ENCODE results near the gene PSMG3.

PSMG3 gene

DNA sequence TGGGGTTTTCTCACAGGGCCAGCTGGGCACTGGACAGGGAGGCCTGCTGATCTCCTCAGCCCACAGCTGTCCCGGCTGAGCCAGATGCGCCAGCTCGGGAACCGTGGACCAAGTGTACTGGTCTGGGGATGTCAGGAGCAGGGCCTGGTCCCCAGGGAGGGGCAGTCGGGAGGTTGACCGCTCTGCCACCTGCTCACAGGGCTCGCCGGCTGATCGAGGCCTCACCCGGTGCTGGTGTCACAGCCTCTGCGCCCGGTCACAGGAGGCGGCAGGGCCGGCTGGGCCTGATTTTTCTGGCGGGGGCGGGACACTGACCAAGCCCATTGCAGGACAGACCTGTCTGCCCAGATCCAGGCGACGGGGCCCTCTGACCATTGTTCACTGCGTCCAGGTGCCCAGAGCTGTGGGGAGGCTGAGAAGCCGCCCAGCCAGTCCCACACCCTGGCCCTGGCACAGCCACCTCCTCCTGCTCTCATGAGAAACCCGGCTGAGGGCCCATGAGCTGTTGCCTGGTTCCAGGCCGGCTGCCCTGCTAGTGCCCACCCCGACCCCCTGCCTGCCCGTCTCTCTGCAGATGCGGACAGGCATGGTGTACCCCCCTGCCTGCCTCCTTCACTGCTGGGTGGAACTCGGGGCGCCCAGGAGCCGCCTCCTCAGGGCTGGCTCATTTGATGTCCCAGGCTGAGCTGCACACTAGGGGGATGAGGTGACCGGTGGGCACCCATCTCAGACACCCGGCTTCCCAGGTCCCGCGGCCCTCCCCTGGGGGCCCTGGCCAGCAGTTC, 10.8 kb downstream of the PSMG3 start:
- Mint-ChIP-seq H3K27ac (no peak overlapping the region), H3K36me3 (no peaks in the 10 kb centered on the region), H3K4me1 (no peaks in the 10 kb centered on the region), H3K9me3 (no peaks in the 10 kb centered on the region), H3K4me3 (no peak overlapping the region)
- DNase-seq (ENCODE audit: low spot score in 2 of 2) = no peak
- no peak for ATAC-seq

DNA sequence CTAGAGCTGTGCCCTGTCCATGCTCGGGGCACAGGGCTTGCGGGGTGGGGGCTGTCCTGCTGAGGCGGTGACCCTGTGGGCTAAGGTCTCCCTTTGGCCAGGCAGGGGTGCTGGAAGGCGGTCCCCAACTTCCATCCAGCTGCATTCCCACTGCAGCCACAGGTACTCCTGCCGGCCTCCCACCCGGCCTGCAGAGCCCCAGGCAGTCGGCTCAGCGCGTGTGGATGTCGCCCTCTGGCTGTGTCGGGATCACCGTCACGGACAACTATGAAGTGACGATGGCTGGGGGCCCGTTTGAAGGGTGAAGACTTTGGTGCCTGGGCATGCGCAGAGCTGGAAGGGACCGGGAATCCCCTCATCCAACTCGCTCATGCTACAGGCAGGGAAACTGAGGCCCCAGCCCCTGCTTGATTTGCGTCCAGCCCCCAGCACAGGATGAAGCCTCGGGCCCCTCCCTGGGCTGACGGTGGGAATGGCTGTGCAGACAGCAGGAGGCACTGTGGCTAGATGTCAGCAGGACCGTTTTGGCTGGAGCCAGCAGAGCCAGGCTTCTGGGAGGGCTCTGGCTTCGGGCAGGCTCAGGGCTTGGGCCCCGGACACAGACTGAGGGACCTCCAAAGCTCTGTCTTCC, 11.5 kb downstream of the PSMG3 start:
- Mint-ChIP-seq H3K4me1 (no peaks in the 10 kb centered on the region), H3K36me3 (no peaks in the 10 kb centered on the region), H3K9me3 (no peaks in the 10 kb centered on the region), H3K27ac (no peak overlapping the region), H3K4me3 (no peak overlapping the region)
- DNase-seq (ENCODE audit: low spot score in 2 of 2) (no peak), ATAC-seq (no peak)

DNA sequence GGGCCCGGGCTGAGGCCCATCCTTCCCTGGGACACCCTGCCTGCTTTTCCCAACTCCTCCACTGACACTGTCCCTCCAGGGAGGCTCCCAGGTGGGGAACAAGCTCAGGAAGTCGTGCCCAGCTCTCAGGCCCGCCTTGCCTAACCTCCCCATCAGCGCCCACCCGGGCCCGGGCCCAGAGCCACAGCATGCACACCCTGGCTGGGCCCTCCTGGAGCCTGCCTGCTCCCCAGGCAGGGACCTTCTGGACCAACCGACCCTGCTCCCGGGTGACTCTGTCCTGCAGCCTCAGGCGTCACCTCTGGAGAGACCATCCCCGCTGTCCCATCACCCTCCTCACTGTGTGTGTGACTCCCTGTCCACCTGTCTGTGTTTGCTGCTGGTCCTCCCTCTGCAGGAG, 12.1 kb downstream of the PSMG3 start:
- no peak for DNase-seq (ENCODE audit: low spot score in 2 of 2)
- H3K4me1 Mint-ChIP-seq = no peaks in the 10 kb centered on the region
- ATAC-seq = no peak
- no peaks in the 10 kb centered on the region for H3K9me3 Mint-ChIP-seq
- H3K27ac Mint-ChIP-seq = no peak overlapping the region
- no peak overlapping the region for H3K4me3 Mint-ChIP-seq
- H3K36me3 Mint-ChIP-seq = no peaks in the 10 kb centered on the region

DNA sequence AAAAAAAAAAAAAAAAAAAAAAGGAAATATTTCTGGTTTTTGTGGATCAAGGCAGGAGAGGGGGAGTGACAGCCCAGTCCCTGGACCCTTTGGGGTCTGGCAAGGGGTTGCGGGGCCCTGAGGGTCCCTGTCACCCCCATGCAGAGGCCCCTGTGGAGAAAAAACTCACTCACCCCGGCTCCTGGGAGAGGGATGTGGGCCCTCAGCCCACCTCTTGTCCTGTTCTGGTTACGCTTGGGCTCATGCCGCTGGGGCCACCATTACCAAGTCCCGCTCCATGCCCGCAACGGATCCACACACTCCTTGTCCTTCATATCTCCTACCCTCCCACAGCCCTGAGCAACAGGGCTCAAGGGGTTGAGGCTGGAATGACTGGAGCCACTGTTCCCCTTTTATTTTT, 12.8 kb downstream of the PSMG3 start:
- H3K27ac Mint-ChIP-seq = no peak overlapping the region
- no peaks in the 10 kb centered on the region for H3K4me1 Mint-ChIP-seq
- no peaks in the 10 kb centered on the region for H3K36me3 Mint-ChIP-seq
- DNase-seq (ENCODE audit: low spot score in 2 of 2) (no peak), ATAC-seq (no peak)
- H3K9me3 Mint-ChIP-seq = no peaks in the 10 kb centered on the region
- no peak overlapping the region for H3K4me3 Mint-ChIP-seq

DNA sequence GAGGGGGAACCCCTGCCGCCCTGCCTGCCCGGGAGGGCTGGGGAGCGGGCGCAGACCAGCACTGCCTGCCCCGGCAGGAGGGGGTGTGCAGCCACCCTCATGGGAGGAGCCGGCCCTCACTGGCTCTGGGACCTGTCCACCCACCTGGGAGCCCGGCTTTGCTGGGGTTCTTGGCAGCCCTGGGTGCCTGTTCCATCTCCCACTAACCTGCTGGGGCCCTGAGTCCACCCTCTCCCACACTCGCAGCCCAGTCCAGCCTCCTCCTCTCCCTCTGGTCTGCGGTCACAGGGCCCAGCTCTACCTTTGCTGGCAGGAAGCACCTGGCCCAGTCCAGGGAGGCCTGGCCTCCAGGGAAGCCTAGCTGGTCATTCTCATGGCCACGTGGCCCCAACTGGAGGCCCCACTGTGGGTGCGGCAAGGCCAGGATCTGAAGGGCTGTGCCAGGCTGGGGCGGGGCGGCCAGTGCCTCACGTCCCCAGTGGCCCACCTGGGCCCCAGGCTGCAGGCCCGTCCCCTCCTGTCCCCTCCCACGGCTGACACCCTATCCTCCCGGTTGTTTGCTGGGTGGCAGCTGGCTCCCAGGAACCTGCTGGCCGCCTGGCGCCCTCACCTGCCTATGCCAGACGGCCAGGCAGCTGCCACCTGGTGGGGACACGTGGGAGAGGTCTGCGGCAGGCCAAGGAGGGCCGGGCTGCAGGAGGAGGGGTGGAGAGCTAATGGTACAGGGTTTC, 13.9 kb downstream of the PSMG3 start, which contains the start of gene TMEM184A:
TSS of gene TMEM184A (minus strand) at position 393 of the 731 bp plus-strand sequence. CDS start 721 bp downstream, outside the sequence.
- ATAC-seq = peak; percentile 54
- no peaks in the 10 kb centered on the region for H3K36me3 Mint-ChIP-seq
- H3K4me3 Mint-ChIP-seq = no peak within 1 kb of the TSS
- no peaks in the 10 kb centered on the region for H3K4me1 Mint-ChIP-seq
- H3K9me3 Mint-ChIP-seq = no peaks in the 10 kb centered on the region
- DNase-seq (ENCODE audit: low spot score in 2 of 2) = no peak
- H3K27ac Mint-ChIP-seq = no peak within 1 kb of the TSS

DNA sequence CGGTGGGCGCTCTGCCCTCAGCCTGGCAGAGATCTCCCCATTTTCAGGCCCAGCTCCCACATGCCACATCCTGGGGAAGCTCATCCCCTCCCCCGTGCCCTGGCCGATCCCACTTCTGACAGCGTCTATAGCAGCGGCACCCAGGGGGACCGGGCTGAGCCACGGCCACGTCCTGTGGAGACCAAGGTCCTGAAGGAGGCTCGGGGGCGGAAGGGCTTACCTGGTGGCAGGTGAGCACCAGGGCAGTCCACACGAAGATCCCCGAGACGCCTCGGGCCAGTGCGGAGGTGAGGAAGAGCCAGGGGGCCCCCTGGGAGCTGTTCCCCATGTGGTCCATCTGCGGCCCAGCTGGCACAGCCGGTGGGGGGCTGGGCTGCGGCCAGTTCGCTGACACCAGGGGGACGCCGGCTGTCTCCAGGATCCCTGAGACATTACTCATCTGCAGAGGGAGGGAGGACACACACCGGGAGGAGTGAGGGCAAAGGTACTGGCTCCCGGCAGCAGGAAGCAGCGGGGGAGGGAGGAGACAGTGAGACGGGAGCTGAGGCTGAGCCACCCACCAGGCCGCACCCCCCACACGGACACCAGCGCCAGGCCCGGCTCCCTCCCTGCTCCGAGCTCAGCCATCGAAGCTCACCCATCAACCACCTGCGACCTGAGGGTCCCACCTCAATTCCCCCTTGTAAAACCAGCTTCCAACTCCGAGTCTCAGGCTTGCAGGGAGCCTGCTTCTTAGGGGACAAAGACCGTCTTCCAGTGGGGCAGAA, 14.6 kb downstream of the PSMG3 start:
- Mint-ChIP-seq H3K36me3 (no peaks in the 10 kb centered on the region), H3K4me1 (no peaks in the 10 kb centered on the region), H3K27ac (no peak overlapping the region), H3K4me3 (no peak overlapping the region), H3K9me3 (no peaks in the 10 kb centered on the region)
- no peak for DNase-seq (ENCODE audit: low spot score in 2 of 2)
- ATAC-seq = no peak

DNA sequence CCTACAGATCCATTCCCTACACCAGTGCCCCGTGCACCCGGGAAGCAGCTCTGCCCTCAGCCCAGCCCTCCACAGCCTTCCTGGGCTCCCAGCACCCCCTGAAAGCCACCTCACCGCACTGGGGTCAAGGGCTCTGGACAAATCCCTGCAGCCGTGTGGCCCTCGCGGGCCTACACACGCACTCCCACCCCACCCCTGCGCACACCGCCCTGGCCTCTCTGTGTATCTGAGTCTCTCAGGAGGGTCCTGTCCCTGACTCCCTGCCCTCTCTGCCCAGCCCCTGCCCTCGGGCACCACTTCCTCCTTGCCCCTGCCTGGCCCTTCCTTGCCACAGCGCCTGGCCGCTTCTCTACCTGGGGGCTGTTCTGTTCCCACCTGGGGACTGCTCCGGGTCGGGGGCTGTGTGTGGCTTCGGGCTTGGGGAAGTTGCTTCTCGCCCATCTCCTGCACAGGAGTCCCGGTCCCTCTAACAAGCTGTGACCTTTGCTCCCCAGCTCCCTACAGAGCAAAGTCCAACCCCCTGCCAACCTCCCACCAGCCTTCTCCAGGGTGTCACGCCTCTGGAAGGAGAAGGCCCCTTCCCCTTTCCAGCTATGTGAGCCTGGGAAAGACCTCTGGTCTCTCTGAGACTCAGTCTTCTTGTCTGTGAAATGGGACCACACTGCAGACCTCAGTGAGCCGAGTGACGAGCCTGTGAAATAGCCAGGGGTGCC, 15.3 kb downstream of the PSMG3 start:
- Mint-ChIP-seq H3K27ac (no peak overlapping the region), H3K9me3 (no peaks in the 10 kb centered on the region), H3K4me3 (no peak overlapping the region), H3K4me1 (no peaks in the 10 kb centered on the region), H3K36me3 (no peaks in the 10 kb centered on the region)
- DNase-seq (ENCODE audit: low spot score in 2 of 2) (no peak), ATAC-seq (no peak)

DNA sequence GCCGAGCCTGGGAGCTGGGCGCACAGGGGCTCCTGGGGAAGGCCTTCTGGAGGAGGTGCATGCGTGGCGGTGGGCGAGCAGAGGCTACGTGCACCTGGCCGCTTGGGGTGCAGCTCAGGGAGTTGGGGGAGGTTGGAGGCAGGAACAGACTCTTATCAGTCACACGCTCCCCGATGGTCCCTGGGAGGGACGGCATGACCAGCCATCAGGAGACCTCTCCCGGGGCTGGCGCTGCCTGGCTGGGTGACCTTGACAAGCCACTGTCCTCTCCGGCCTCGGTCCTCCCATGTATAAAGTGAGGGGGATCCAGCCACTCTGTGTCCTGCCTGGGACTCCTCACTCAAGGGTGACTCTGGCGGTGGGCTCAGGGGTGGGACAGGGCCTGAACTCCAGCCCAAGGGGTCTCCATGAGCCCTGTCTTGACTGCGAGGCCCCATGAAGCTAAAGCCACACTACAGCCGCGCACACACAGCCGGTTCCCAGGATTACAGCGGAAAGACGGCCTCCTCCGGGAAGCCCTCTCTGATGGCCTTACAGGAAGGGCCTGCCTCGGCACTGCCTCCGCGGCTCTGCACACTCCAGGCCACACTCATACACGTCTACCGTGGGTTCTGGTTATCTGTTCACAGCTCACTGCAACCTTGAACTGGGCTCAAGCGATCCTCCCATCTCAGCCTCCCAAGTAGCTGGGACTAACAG, 16.2 kb downstream of the PSMG3 start:
- H3K4me1 Mint-ChIP-seq = peaks cover 3% of the 10 kb centered on the region

DNA sequence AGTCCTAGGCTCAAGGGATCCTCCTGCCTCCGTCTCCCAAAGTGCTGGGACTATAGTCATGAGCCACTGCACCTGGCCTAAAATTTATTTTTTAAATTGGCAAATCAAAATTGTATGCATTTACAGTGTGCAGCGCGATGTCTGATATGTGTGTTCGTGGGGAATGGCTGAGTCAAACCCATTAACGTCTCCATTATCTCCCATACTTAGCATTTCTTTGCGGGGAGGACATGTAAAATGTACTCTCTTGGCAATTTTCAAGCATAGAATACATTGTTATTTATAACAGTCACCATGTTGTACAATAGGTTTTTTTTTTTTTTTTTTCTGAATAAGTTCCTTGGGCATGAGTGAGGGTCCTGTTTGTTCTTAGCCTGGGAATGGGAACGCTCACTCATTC, 17.6 kb downstream of the PSMG3 start:
- Mint-ChIP-seq H3K36me3 (no peaks in the 10 kb centered on the region), H3K27ac (no peak overlapping the region), H3K4me3 (no peak overlapping the region), H3K9me3 (no peaks in the 10 kb centered on the region), H3K4me1 (peaks cover 9% of the 10 kb centered on the region)
- no peak for ATAC-seq
- DNase-seq (ENCODE audit: low spot score in 2 of 2) = no peak

More for the DNA sequence above, 16.2 kb downstream of the PSMG3 start:
- ATAC-seq (no peak), DNase-seq (ENCODE audit: low spot score in 2 of 2) (no peak)
- Mint-ChIP-seq H3K4me3 (no peak overlapping the region), H3K36me3 (no peaks in the 10 kb centered on the region), H3K27ac (no peak overlapping the region), H3K9me3 (no peaks in the 10 kb centered on the region)

DNA sequence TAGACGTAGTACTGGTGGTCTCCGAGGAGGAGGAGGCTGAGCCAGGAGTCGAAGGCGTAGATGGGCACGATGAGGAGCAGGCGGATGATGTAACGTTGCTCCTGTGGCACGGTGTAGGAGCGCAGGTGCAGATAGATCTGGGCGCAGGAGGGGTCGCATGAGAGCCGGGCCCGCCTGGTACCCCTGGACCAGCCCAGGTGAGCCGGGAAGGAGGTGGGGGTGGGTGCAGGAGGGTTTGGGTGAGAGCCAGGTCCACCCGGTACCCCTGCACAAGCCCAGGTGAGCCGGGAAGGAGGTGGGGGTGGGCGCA, 19.0 kb downstream of the PSMG3 start:
- Mint-ChIP-seq H3K27ac (no peak overlapping the region), H3K9me3 (no peaks in the 10 kb centered on the region), H3K4me1 (peaks cover 9% of the 10 kb centered on the region)

DNA sequence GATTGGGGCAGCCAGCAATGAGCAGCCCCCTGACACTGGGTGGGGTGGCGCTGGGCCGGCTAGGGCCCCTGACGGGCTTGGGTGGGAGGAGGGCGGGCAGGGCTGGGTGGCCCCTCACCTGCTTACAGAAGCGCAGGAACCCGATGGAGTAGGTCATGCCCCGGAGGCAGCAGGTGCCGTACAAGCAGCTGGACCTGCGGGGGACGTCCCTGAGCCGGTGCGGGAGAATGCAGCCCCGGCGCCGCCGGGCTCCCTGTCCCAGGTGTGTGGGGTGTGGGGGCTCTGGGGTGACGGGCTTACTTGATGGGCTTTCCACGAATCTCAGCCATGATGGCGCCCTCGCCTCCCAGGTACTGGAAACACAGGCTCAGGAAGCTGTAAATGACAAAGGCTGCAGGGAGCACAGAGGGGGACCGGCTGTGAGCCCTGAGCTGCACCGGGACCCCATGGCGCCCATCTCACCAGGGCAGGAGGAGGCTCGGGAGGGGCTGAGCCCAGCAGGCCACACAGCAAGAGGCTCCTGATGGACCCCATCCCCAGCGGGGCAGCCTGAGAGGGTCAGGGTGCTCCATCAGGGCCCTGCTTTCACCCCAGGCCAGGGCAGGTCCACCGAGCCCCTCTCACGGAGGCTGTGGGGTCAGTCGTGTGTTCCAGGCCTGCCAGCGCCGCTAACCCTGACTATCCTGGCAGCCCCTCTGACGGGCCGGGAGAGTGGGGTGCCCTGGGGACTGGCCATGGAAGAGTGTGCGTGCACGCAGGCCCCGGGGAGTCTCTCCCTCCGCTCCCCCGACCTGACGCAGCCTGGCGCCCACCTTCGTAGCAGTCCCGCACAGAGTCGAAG, 19.6 kb downstream of the PSMG3 start:
- peaks cover 5% of the 10 kb centered on the region for H3K36me3 Mint-ChIP-seq
- ATAC-seq (no peak), DNase-seq (ENCODE audit: low spot score in 2 of 2) (no peak)
- no peak overlapping the region for H3K4me3 Mint-ChIP-seq
- H3K9me3 Mint-ChIP-seq = no peaks in the 10 kb centered on the region
- H3K4me1 Mint-ChIP-seq = peaks cover 9% of the 10 kb centered on the region
- H3K27ac Mint-ChIP-seq = no peak overlapping the region

More for the DNA sequence above, 19.0 kb downstream of the PSMG3 start:
- ATAC-seq = no peak
- DNase-seq (ENCODE audit: low spot score in 2 of 2) = no peak
- Mint-ChIP-seq H3K36me3 (peaks cover 4% of the 10 kb centered on the region), H3K4me3 (no peak overlapping the region)

DNA sequence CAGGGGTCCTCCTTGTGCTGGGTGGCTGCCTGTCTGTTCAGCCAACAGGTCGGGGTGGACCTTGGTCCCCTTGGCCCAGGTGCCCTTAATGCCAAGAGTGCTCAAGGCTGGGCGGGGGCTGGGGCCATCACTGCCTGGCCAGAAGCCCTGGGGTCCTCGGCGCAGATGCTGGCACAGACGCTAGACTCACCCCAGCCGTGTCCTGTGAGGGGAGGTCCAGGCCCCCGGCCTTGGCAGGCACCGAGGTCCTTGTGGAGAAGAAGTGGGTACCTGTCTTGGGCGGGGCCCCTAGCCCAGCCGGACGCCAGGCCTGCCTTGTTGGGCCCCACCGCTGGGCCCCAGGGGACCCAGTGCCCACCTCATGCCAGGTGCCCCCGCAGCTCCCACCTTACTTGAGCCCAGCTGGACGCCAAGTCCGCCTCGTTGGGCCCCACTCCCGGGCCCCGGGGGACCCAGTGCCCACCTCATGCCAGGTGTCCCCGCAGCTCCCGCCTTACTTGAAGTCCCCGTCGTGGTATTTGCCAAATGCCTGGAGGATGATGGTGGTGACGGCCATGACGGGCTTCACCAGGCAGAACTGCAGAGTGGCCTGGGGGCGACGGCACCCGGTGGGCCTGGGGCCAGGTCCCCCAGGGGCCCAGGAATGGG, 20.4 kb downstream of the PSMG3 start:
- no peak for ATAC-seq
- H3K4me3 Mint-ChIP-seq = no peak overlapping the region

DNA sequence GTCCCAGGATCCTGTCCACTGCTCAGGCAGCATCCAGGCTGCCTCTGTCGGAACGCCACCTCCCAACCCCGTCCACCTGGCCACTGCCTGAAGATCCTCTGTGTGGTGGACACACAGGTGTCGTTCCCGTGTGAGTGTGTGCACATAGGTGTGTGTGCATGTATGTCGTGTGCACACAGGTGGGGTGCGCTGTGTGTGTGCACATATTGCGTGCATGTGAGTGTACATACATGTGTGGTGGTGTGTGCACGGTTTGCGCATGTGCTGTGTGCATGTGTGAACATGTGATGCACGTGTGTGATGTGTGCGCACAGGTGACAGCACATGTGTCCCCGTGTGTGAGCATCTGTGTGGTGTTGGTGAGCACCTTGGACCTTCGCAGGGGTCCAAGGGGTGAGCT, 20.9 kb downstream of the PSMG3 start:
- H3K4me3 Mint-ChIP-seq = no peak overlapping the region
- H3K4me1 Mint-ChIP-seq = peaks cover 9% of the 10 kb centered on the region
- peaks cover 15% of the 10 kb centered on the region for H3K36me3 Mint-ChIP-seq
- DNase-seq (ENCODE audit: low spot score in 2 of 2) (no peak), ATAC-seq (no peak)
- peak overlapping the region; percentile 66 for H3K27ac Mint-ChIP-seq
- no peaks in the 10 kb centered on the region for H3K9me3 Mint-ChIP-seq

More for the DNA sequence above, 20.4 kb downstream of the PSMG3 start:
- no peak overlapping the region for H3K27ac Mint-ChIP-seq
- H3K4me1 Mint-ChIP-seq = peaks cover 9% of the 10 kb centered on the region
- peaks cover 10% of the 10 kb centered on the region for H3K36me3 Mint-ChIP-seq
- H3K9me3 Mint-ChIP-seq = no peaks in the 10 kb centered on the region
- no peak for DNase-seq (ENCODE audit: low spot score in 2 of 2)

All from stimulated activated effector memory CD8-positive, alpha-beta T cell treated with anti-CD3 and anti-CD28 coated beads, Interleukin-12 subunit alpha, Interleukin-12 subunit beta, amount 100 ng/mL, for 72 hours (primary cell).